GM23338 (cell line): ENCODE data around the gene CA5B. TPM values are rescaled to one million over a fixed set of nuclear protein-coding genes. Genes with fewer than 3 reads are reported as not detected.

Experiments
- ATAC-seq: fragments of 200-7000 bp; cut with Tn5 transposase; 3 replicates; pipeline ENCODE4 v1.9.1; 2020
- DNase-seq: peaks from one replicate; pipeline ENCODE4 v3.0.0-alpha.2; 2015; ENCODE audit warnings: low spot score
- H2AFZ ChIP-seq: fragments of 200-600 bp; sonication (generic); 2 replicates; pipeline ENCODE4 v1.8.0; 2016; ENCODE audit warnings: antibody characterized with exemption, mild to moderate bottlenecking, moderate library complexity
- H3F3A ChIP-seq: fragments of 200-600 bp; sonication (generic); replicated peaks from 2 replicates; pipeline ENCODE4 v1.8.0; 2017; ENCODE audit warnings: antibody characterized with exemption, mixed run types, low read depth
- H3K27ac ChIP-seq: fragments of 200-600 bp; sonication (generic); 2 replicates; pipeline ENCODE4 v1.6.1; 2016; ENCODE audit warnings: low read depth
- H3K27me3 ChIP-seq: fragments of 200-600 bp; sonication (generic); 2 replicates; pipeline ENCODE4 v1.8.0; 2016; ENCODE audit warnings: mild to moderate bottlenecking, mixed run types, moderate library complexity; ENCODE audit not compliant: insufficient read depth
- H3K36me3 ChIP-seq: fragments of 200-600 bp; sonication (generic); 2 replicates; pipeline ENCODE4 v1.8.0; 2016; ENCODE audit warnings: mild to moderate bottlenecking; ENCODE audit not compliant: insufficient read depth
- H3K4me1 ChIP-seq: fragments of 200-600 bp; sonication (generic); 2 replicates; pipeline ENCODE4 v1.8.0; 2016; ENCODE audit warnings: mild to moderate bottlenecking, moderate library complexity; ENCODE audit not compliant: insufficient read depth
- H3K4me2 ChIP-seq: fragments of 200-600 bp; sonication (generic); 2 replicates; pipeline ENCODE4 v1.7.1; 2017; ENCODE audit warnings: mixed run types
- H3K4me3 ChIP-seq: fragments of 200-600 bp; sonication (generic); 2 replicates; pipeline ENCODE4 v1.6.1; 2016; ENCODE audit warnings: mixed run types
- H3K79me2 ChIP-seq: fragments of 200-600 bp; sonication (generic); replicated peaks from 2 replicates; pipeline ENCODE4 v1.8.0; 2017; ENCODE audit warnings: mild to moderate bottlenecking; ENCODE audit not compliant: insufficient read depth
- H3K9me2 ChIP-seq: fragments of 200-600 bp; sonication (generic); 2 replicates; pipeline ENCODE4 v1.8.0; 2017; ENCODE audit not compliant: insufficient read depth
- H4K20me1 ChIP-seq: fragments of 200-600 bp; sonication (generic); replicated peaks from 2 replicates; pipeline ENCODE4 v1.8.0; 2017; ENCODE audit warnings: mild to moderate bottlenecking; ENCODE audit not compliant: insufficient read depth
- H3K27ac Mint-ChIP-seq: 2 replicates; pipeline ENCODE4 v1.8.0; 2020; ENCODE audit warnings: inconsistent platforms, mild to moderate bottlenecking, moderate library complexity, mixed read lengths
- H3K27me3 Mint-ChIP-seq: 3 replicates; pipeline ENCODE4 v1.8.0; 2022; ENCODE audit warnings: low read depth, mild to moderate bottlenecking, moderate library complexity, mixed read lengths, inconsistent platforms; ENCODE audit not compliant: insufficient read depth, poor library complexity
- H3K36me3 Mint-ChIP-seq: 3 replicates; pipeline ENCODE4 v1.8.0; 2021; ENCODE audit warnings: low read depth, mild to moderate bottlenecking, inconsistent platforms, moderate library complexity, mixed read lengths
- H3K4me1 Mint-ChIP-seq: 3 replicates; pipeline ENCODE4 v1.8.0; 2020; ENCODE audit warnings: mild to moderate bottlenecking, inconsistent platforms, mixed read lengths
- H3K4me3 Mint-ChIP-seq: 3 replicates; pipeline ENCODE4 v1.8.0; 2021; ENCODE audit warnings: moderate library complexity, mild to moderate bottlenecking, inconsistent platforms, mixed read lengths
- H3K9me3 Mint-ChIP-seq: 3 replicates; pipeline ENCODE4 v1.8.0; 2020; ENCODE audit warnings: moderate library complexity, mild to moderate bottlenecking, inconsistent platforms, mixed read lengths
- JUNB ChIP-seq: IDR thresholded peaks from one replicate; pipeline ENCODE4 v1.6.1; 2016; ENCODE audit warnings: antibody characterized with exemption; ENCODE audit not compliant: unreplicated experiment
- NANOG ChIP-seq: IDR thresholded peaks from 2 replicates; pipeline ENCODE4 v1.6.1; 2016; ENCODE audit warnings: antibody characterized with exemption, borderline replicate concordance
- POLR2AphosphoS5 ChIP-seq: IDR thresholded peaks from 2 replicates; pipeline ENCODE4 v1.6.1; 2016; ENCODE audit warnings: antibody characterized with exemption, low read depth
- ZNF462 ChIP-seq: fragments of 250-450 bp; sonication (Bioruptor Pico); IDR thresholded peaks from 2 replicates; pipeline ENCODE4 v1.5.0; 2020; ENCODE audit warnings: mild to moderate bottlenecking, moderate library complexity
- polyA plus RNA-seq: library from polyadenylated mRNA; unstranded; fragments of >200 nt; fragmentation: Nextera tagmentation; extraction: Ambion mirVana; gene quantifications from 2 replicates; pipeline ENCODE4 v1.2.1, GENCODE V29; 2016
- total RNA-seq: library from RNA; depleted of rRNA; stranded (reverse); fragments of >200 nt; shearing (Covaris generic); gene quantifications from 2 replicates; pipeline ENCODE4 v1.2.3, GENCODE V29; 2014

The CA5B gene
- total and polyA plus RNA-seq, 2 experiments from 2014 or later = 4.8 to 6.1 TPM

DNA sequence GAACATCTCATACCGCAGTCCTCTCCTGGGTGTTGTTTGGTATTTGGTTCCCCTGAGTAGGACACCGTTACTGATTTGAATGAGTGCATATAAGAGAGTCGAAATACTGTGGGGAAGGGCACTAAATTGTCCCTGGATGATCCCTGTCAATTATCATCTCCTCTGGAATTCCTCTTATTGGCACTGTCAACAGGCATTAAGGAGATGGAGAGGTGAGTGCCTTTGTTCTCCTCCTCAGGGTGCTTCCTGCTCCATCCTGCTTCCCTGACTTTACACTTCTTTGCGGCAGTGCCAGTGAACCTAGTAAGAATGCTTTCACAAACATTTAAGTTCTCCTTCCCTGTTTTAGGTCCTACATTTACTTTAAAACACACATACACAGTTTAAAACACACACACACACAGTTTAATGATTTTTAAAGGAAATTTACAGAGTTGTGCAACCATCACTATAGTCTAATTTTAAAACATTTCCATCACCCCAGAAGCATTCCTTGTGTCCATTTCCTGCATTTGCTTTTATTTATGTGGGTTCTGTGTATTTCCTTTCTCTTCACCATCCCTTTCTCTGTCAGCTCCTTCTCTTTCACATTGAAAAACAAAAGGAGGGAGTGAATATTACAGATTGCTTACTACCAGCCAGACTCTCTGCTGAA is 31.4 kb downstream of the CA5B start:
- peak overlapping the region; percentile 81 for H3K27ac ChIP-seq
- no peaks in the 10 kb centered on the region for H3K27me3 ChIP-seq
- H3K4me3 ChIP-seq = no peak overlapping the region
- DNase-seq (peak; percentile 39), ATAC-seq (peak; percentile 91)
- Mint-ChIP-seq H3K9me3 (0 out of 3 replicates have a peak, but pooled peaks cover 2% of the 10 kb centered on the region), H3K27me3 (no peaks in the 10 kb centered on the region), H3K4me3 (peak overlapping the region; percentile 41; the same call in 1 of the 3 replicates), H3K4me1 (peaks cover 23% of the 10 kb centered on the region), H3K36me3 (peaks cover 19% of the 10 kb centered on the region), H3K27ac (peak overlapping the region; percentile 77)
- peaks cover 9% of the 10 kb centered on the region for H3K4me1 ChIP-seq
- no peaks in the 10 kb centered on the region for H3K36me3 ChIP-seq
- H3F3A ChIP-seq = no peaks in the 10 kb centered on the region
- H2AFZ ChIP-seq = no peak overlapping the region
- peak overlapping the region; percentile 22; the same call in 1 of the 2 replicates for H3K4me2 ChIP-seq
- H3K9me2 ChIP-seq = no peaks in the 10 kb centered on the region
- H4K20me1 ChIP-seq = no peaks in the 10 kb centered on the region
- TF ChIP-seq ZNF462 (CRISPR knock-in tag) (peak; percentile 42; the same call in 1 of the 2 replicates), JUNB (no peak), POLR2AphosphoS5 (no peak), NANOG (peak; percentile 60; the same call in 1 of the 2 replicates)
- H3K79me2 ChIP-seq = no peaks in the 10 kb centered on the region
